ENCODE results near the gene ARAP1. TPM values are rescaled to one million over a fixed set of nuclear protein-coding genes. Genes with fewer than 3 reads are reported as not detected.
A peak's percentile ranks its signal among the peaks of the same experiment; 100 is the strongest.

Gene ARAP1
- polyA plus RNA-seq, 3 donors: 48.7 to 487 (median 79.0) TPM

DNA sequence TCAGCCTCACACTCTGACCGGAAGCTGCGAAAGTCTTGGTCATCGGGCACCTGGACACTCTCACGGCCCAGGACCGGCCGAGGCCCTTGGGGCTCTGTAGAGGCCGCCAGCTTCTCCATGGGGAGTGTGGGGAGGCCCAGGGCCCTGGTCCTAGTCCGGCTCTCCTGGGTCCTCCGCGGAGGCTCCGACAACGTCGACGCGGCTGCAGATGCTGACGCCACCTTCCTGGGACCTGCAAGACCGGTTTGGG is 28.8 kb upstream of the ARAP1 start:
- no peak for TF ChIP-seq CTCF (IDR thresholded peaks at IDR 0.05)
- Mint-ChIP-seq H3K9me3 (peaks cover 0 to 2% (median 0%) of the 10 kb centered on the region in 7 donors), H3K4me3 (peak overlapping the region; percentile 75 to 82), H3K27ac (peak overlapping the region in 1 of 7 donors; percentile 58), H3K4me1 (peaks cover 42% of the 10 kb centered on the region), H3K27me3 (ENCODE audit: low read depth in 3 of 3) (peaks cover 29 to 37% (median 33%) of the 10 kb centered on the region in 3 donors), H3K36me3 (peaks cover 6 to 23% of the 10 kb centered on the region in 2 donors)
- peaks cover 28 to 39% of the 10 kb centered on the region in 2 donors for H3K4me1 ChIP-seq (ENCODE audit: control insufficient read depth in 1 of 2, insufficient read depth in 2 of 2, low read length in 2 of 2)
- peak overlapping the region; percentile 19 to 71 (median 28) for H3K4me3 ChIP-seq (replicated peaks in 1 of 3; ENCODE audit: low read depth in 2 of 3, low read length in 3 of 3)
- H3K27ac ChIP-seq (ENCODE audit: low read depth in 1 of 2, low read length in 2 of 2): no peak overlapping the region
- H3K36me3 ChIP-seq (replicated peaks in 1 of 2; ENCODE audit: control insufficient read depth in 1 of 2, insufficient read depth in 2 of 2, low read length in 2 of 2): no peaks in the 10 kb centered on the region
- peak overlapping the region; percentile 62 for H3K9ac ChIP-seq (ENCODE audit: insufficient read depth, low read length, poor library complexity, severe bottlenecking)
- H3K4me2 ChIP-seq (replicated peaks; ENCODE audit: extremely low read depth, low read length, poor library complexity, severe bottlenecking): peak overlapping the region; percentile 80
- H3K27me3 ChIP-seq (ENCODE audit: control insufficient read depth in 2 of 2, insufficient read depth in 2 of 2, low read length in 2 of 2): peaks cover 3 to 30% of the 10 kb centered on the region in 2 donors
- 23% methylated on average over 11 of the region's 17 CpGs for WGBS (ENCODE audit: insufficient coverage)
- H4K20me1 ChIP-seq (ENCODE audit: insufficient read depth, low read length): peaks cover 13% of the 10 kb centered on the region
- no peaks in the 10 kb centered on the region for H3K9me3 ChIP-seq (replicated peaks in 1 of 2; ENCODE audit: control insufficient read depth in 1 of 2, insufficient read depth in 1 of 2, low read length in 2 of 2)
- no peaks in the 10 kb centered on the region for H3K79me2 ChIP-seq (ENCODE audit: insufficient read depth, low read length)
- intact Hi-C loops (cut with micrococcal nuclease): no loop called here
- DNase-seq: no peak
- peak overlapping the region; percentile 60 for H2AFZ ChIP-seq (ENCODE audit: insufficient read depth, low read depth, low read length, poor library complexity, severe bottlenecking)

- intact Hi-C loops (cut with micrococcal nuclease): no loop called here
- Mint-ChIP-seq H3K4me3 (peak overlapping the region; percentile 75 to 82), H3K36me3 (peaks cover 6 to 24% of the 10 kb centered on the region in 2 donors), H3K9me3 (peaks cover 0 to 2% (median 0%) of the 10 kb centered on the region in 7 donors), H3K27ac (peak overlapping the region in 1 of 7 donors; percentile 58), H3K27me3 (ENCODE audit: low read depth in 3 of 3) (peaks cover 29 to 37% (median 33%) of the 10 kb centered on the region in 3 donors), H3K4me1 (peaks cover 43% of the 10 kb centered on the region)
- H3K4me3 ChIP-seq (replicated peaks in 1 of 3; ENCODE audit: low read depth in 2 of 3, low read length in 3 of 3): peak overlapping the region in 1 of 3 experiments; percentile 71
- peaks cover 3 to 30% of the 10 kb centered on the region in 2 donors for H3K27me3 ChIP-seq (ENCODE audit: control insufficient read depth in 2 of 2, insufficient read depth in 2 of 2, low read length in 2 of 2)
- H3K27ac ChIP-seq (ENCODE audit: low read depth in 1 of 2, low read length in 2 of 2): no peak overlapping the region
- H3K79me2 ChIP-seq (ENCODE audit: insufficient read depth, low read length): no peaks in the 10 kb centered on the region
- no peaks in the 10 kb centered on the region for H3K36me3 ChIP-seq (replicated peaks in 1 of 2; ENCODE audit: control insufficient read depth in 1 of 2, insufficient read depth in 2 of 2, low read length in 2 of 2)
- WGBS (ENCODE audit: insufficient coverage): 98% methylated on average over 7 of the region's 10 CpGs
- no peak overlapping the region for H2AFZ ChIP-seq (ENCODE audit: insufficient read depth, low read depth, low read length, poor library complexity, severe bottlenecking)
- peaks cover 16% of the 10 kb centered on the region for H4K20me1 ChIP-seq (ENCODE audit: insufficient read depth, low read length)
- peak overlapping the region; percentile 62 for H3K9ac ChIP-seq (ENCODE audit: insufficient read depth, low read length, poor library complexity, severe bottlenecking)
- H3K4me1 ChIP-seq (ENCODE audit: control insufficient read depth in 1 of 2, insufficient read depth in 2 of 2, low read length in 2 of 2): peaks cover 28 to 40% of the 10 kb centered on the region in 2 donors
- no peaks in the 10 kb centered on the region for H3K9me3 ChIP-seq (replicated peaks in 1 of 2; ENCODE audit: control insufficient read depth in 1 of 2, insufficient read depth in 1 of 2, low read length in 2 of 2)
- no peak for DNase-seq
- TF ChIP-seq CTCF (IDR thresholded peaks at IDR 0.05): no peak
- H3K4me2 ChIP-seq (replicated peaks; ENCODE audit: extremely low read depth, low read length, poor library complexity, severe bottlenecking): peak overlapping the region; percentile 80
Measured at GRCh38 chr11:72780296-72781062, 28.3 kb upstream of the ARAP1 start.
